GM12878 (cell line): Measurements from ENCODE around the gene SH2D6. TPM values are rescaled to one million over a fixed set of nuclear protein-coding genes. Genes with fewer than 3 reads are reported as not detected.

Experiments used
- BCLAF1 ChIP-seq: fragments of 450-650 bp; IDR thresholded peaks from 2 replicates; pipeline ENCODE4 v1.6.1; 2017; ENCODE audit warnings: antibody characterized with exemption, mild to moderate bottlenecking, moderate library complexity
- NBN ChIP-seq: fragments of 450-650 bp; IDR thresholded peaks from 2 replicates; pipeline ENCODE4 v1.6.1; 2016
- PAX8 ChIP-seq: fragments of 450-650 bp; IDR thresholded peaks from 2 replicates; pipeline ENCODE4 v1.6.1; 2017; ENCODE audit warnings: mild to moderate bottlenecking, moderate library complexity
- SIX5 ChIP-seq: IDR thresholded peaks from 2 replicates; pipeline ENCODE4 v1.6.1; 2011; ENCODE audit warnings: mild to moderate bottlenecking, low read depth, low read length, moderate library complexity; ENCODE audit not compliant: severe bottlenecking
- SPI1 ChIP-seq: IDR thresholded peaks from 2 replicates; pipeline ENCODE4 v1.6.1; 2011; ENCODE audit warnings: low read depth, mild to moderate bottlenecking, low read length, moderate library complexity, borderline replicate concordance; ENCODE audit not compliant: insufficient read depth
- TARDBP ChIP-seq: IDR thresholded peaks from 2 replicates; pipeline ENCODE4 v1.6.1; 2016; ENCODE audit warnings: borderline replicate concordance
- ZBED1 ChIP-seq: IDR thresholded peaks from 2 replicates; pipeline ENCODE4 v1.6.1; 2016; ENCODE audit warnings: borderline replicate concordance
- ZNF687 ChIP-seq: fragments of 450-650 bp; IDR thresholded peaks from 2 replicates; pipeline ENCODE4 v1.6.1; 2017; ENCODE audit warnings: mild to moderate bottlenecking, moderate library complexity
- polyA plus RNA-seq, 11 experiments: library from polyadenylated mRNA; depleted of rRNA in 4 of 11; unstranded in 6 of 11; stranded (reverse) in 5 of 11; fragments of >200 nt; fragmentation: Nextera tagmentation in 4 of 11; fragmentation: Illumina TruSeq in 1 of 11; extraction: Ambion mirVana in 4 of 11; extraction: Trizol in 1 of 11; gene quantifications; 1 replicate in 1 of 11; 2 replicates in 10 of 11; pipeline versions ENCODE4 v1.2.1 to v1.2.3, GENCODE V29; 2011 to 2016; ENCODE audit warnings: inconsistent platforms in 2 of 11, missing spikeins in 2 of 11, low read depth in 1 of 11
- total RNA-seq, 4 experiments: library from RNA; depleted of rRNA in 3 of 4; stranded (reverse); fragments of >200 nt in 3 of 4; fragmentation: Illumina TruSeq in 1 of 4; extraction: Trizol in 1 of 4; gene quantifications; 2 replicates each; pipeline versions ENCODE4 v1.2.1 to v1.2.3, GENCODE V29; 2013 to 2021

The SH2D6 gene
- total and polyA plus RNA-seq, 10 of the 15 experiments (the other 5 are each of a cell fraction or from before 2014, with no cell fraction given): 0.23 to 0.59 (median 0.34) TPM; not detected in 6

- no peak for TF ChIP-seq PAX8
- no peak for TF ChIP-seq BCLAF1
- TF ChIP-seq ZBED1: no peak
- no peak for TF ChIP-seq SPI1
- peak; percentile 89 for TF ChIP-seq ZNF687
- TF ChIP-seq TARDBP: peak; percentile 77
- peak; percentile 83 for TF ChIP-seq NBN
- TF ChIP-seq SIX5: peak; percentile 83
Observed at GRCh38 chr2:85418132-85419008, at the start of gene SH2D6 (continued).
